ENCODE results near the gene ATP13A3. TPM values are rescaled to one million over a fixed set of nuclear protein-coding genes. Genes with fewer than 3 reads are reported as not detected.
A peak's percentile ranks its signal among the peaks of the same experiment; 100 is the strongest.
"Not testable (repeated sequence)": the region's sequence is repeated elsewhere in the genome, so short reads cannot be mapped to it uniquely, and the experiment has no call there.

The ATP13A3 gene
- total RNA-seq, 1 experiment from 2014 or later = 181 TPM

- H3K4me1 ChIP-seq = peaks cover 55% of the 10 kb centered on the region
Measured at GRCh38 chr3:194484614-194485013, 2.2 kb downstream of the ATP13A3 start.

DNA sequence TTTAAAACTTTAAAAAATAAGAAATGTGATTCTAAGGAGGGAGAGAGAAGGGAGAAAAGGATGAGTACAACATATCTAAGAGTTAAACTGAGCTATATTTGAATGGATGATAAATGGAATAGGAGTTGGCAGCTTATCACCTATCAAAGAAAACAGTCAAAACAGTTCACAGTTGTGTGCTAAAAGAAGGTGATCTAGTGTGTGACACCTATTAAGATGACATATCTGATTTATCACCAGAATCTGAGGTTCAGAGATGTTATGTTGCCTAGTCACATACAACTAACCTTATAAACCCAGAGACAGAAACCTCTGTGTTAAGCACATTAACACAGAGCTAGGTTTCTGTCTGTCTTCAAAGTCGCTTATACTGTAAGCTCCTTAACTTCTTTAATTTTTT, 3.0 kb downstream of the ATP13A3 start:
- no peaks in the 10 kb centered on the region; the same call in 1 of the 2 replicates for H3K36me3 ChIP-seq (ENCODE audit: control insufficient read depth, insufficient read depth, low read length)
- no TSS peak for BruUV-seq (replicated peaks)
- peaks cover 23% of the 10 kb centered on the region for H3K4me1 Mint-ChIP-seq (ENCODE audit: low read depth, unreplicated experiment)
- no peaks in the 10 kb centered on the region for H3K27me3 ChIP-seq (replicated peaks; ENCODE audit: control insufficient read depth, insufficient read depth, low read length)
- H3K4me1 ChIP-seq = peaks cover 47% of the 10 kb centered on the region
- no peak for TF ChIP-seq CTCF (IDR thresholded peaks at IDR 0.05; ENCODE audit: insufficient read depth in 1 of 2, low read depth in 1 of 2, low read length in 1 of 2, severe bottlenecking in 1 of 2, unreplicated experiment in 1 of 2)
- H3K4me3 Mint-ChIP-seq (ENCODE audit: unreplicated experiment) = no peak overlapping the region
- DNase-seq = no peak
- H3K27ac Mint-ChIP-seq (ENCODE audit: unreplicated experiment) = no peak overlapping the region
- ChIA-PET CTCF (no interaction called here), POLR2A (interaction anchor here (0.6 to 0.9 kb wide), 2 partner anchors 11 to 678 kb away, joined by 3 to 10 read pairs; no protein-coding TSS in a partner anchor)
- no peaks in the 10 kb centered on the region for H3K9me3 Mint-ChIP-seq (ENCODE audit: unreplicated experiment)
- H3K9me3 ChIP-seq = no peaks in the 10 kb centered on the region
- peaks cover 50% of the 10 kb centered on the region for H3K36me3 Mint-ChIP-seq (ENCODE audit: insufficient read depth, unreplicated experiment)
- no peak overlapping the region for H3K4me3 ChIP-seq (ENCODE audit: low read depth, low read length)
- no peaks in the 10 kb centered on the region for H3K27me3 Mint-ChIP-seq (ENCODE audit: insufficient read depth, unreplicated experiment)
- intact Hi-C loops (cut with micrococcal nuclease; ENCODE audit: unreplicated experiment) = no loop called here

More at GRCh38 chr3:194484614-194485013, 2.2 kb downstream of the ATP13A3 start:
- peaks cover 56% of the 10 kb centered on the region for H3K36me3 Mint-ChIP-seq (ENCODE audit: insufficient read depth, unreplicated experiment)
- BruUV-seq (replicated peaks) = no TSS peak
- ChIA-PET CTCF (no interaction called here), POLR2A (interaction anchor here (0.6 kb wide), 1 partner anchor 97 kb away, joined by 9 read pairs; no protein-coding TSS in a partner anchor)
- H3K27me3 Mint-ChIP-seq (ENCODE audit: insufficient read depth, unreplicated experiment) = no peaks in the 10 kb centered on the region
- Histone ChIP-seq H3K4me3 (ENCODE audit: low read depth, low read length) (no peak overlapping the region), H3K27me3 (replicated peaks; ENCODE audit: control insufficient read depth, insufficient read depth, low read length) (no peaks in the 10 kb centered on the region), H3K36me3 (ENCODE audit: control insufficient read depth, insufficient read depth, low read length) (no peaks in the 10 kb centered on the region; the same call in 1 of the 2 replicates), H3K9me3 (no peaks in the 10 kb centered on the region)
- intact Hi-C loops (cut with micrococcal nuclease; ENCODE audit: unreplicated experiment) = loop anchor here (1.0 kb wide), 1 partner anchor 36 kb away; no protein-coding TSS in a partner anchor
- H3K4me1 Mint-ChIP-seq (ENCODE audit: low read depth, unreplicated experiment) = peaks cover 28% of the 10 kb centered on the region
- no peak for TF ChIP-seq CTCF (IDR thresholded peaks at IDR 0.05; ENCODE audit: insufficient read depth in 1 of 2, low read depth in 1 of 2, low read length in 1 of 2, severe bottlenecking in 1 of 2, unreplicated experiment in 1 of 2)
- DNase-seq = no peak
- no peaks in the 10 kb centered on the region for H3K9me3 Mint-ChIP-seq (ENCODE audit: unreplicated experiment)
- H3K27ac Mint-ChIP-seq (ENCODE audit: unreplicated experiment) = no peak overlapping the region
- peak overlapping the region; percentile 70 for H3K4me3 Mint-ChIP-seq (ENCODE audit: unreplicated experiment)

GRCh38 chr3:194482830-194483229, 4.0 kb downstream of the ATP13A3 start:
- H3K4me3 ChIP-seq (ENCODE audit: low read depth, low read length); DNase-seq; H3K27ac Mint-ChIP-seq (ENCODE audit: unreplicated experiment); CTCF ChIA-PET; H3K9me3 ChIP-seq; BruUV-seq (replicated peaks); H3K9me3 Mint-ChIP-seq (ENCODE audit: unreplicated experiment); H3K27me3 ChIP-seq (replicated peaks; ENCODE audit: control insufficient read depth, insufficient read depth, low read length); intact Hi-C loops (cut with micrococcal nuclease; ENCODE audit: unreplicated experiment); H3K36me3 ChIP-seq (ENCODE audit: control insufficient read depth, insufficient read depth, low read length); H3K27me3 Mint-ChIP-seq (ENCODE audit: insufficient read depth, unreplicated experiment): not testable (repeated sequence)
- H3K4me1 ChIP-seq = peaks cover 37% of the 10 kb centered on the region
- Mint-ChIP-seq H3K4me1 (ENCODE audit: low read depth, unreplicated experiment) (peaks cover 14% of the 10 kb centered on the region), H3K4me3 (ENCODE audit: unreplicated experiment) (peak overlapping the region; percentile 11), H3K36me3 (ENCODE audit: insufficient read depth, unreplicated experiment) (peaks cover 41% of the 10 kb centered on the region)
- POLR2A ChIA-PET = interaction anchor here (0.9 kb wide), 1 partner anchor 679 kb away, joined by 10 read pairs; no protein-coding TSS in a partner anchor
